Panc1 (cell line): ENCODE results near the gene RWDD1. TPM values are rescaled to one million over a fixed set of nuclear protein-coding genes. Genes with fewer than 3 reads are reported as not detected.

Source experiments
- ATAC-seq: fragments of 200-7000 bp; cut with Tn5 transposase; 2 replicates; pipeline ENCODE4 v1.9.1; 2020; ENCODE audit warnings: mild to moderate bottlenecking, moderate library complexity
- BruUV-seq: library from RNA; stranded (reverse); fragments of 400-500 nt; replicated peaks from 2 replicates; lab custom pipeline; 2021; lab: Mats Ljungman, UMichigan
- CTCF ChIA-PET: fragments of 300-600 bp; sonication (Branson Sonifier 250); formaldehyde crosslinking; loops from one replicate; lab custom pipeline; 2022; ENCODE audit warnings: antibody characterized with exemption; lab: Charles Lee
- POLR2A ChIA-PET: fragments of 300-600 bp; sonication (Branson Sonifier 250); formaldehyde crosslinking; loops from one replicate; lab custom pipeline; 2022; ENCODE audit warnings: antibody characterized with exemption; lab: Charles Lee
- DNase-seq: peaks from one replicate; pipeline ENCODE4 v3.0.0-alpha.2; 2010; ENCODE audit warnings: low read depth, low spot score
- H3K27ac ChIP-seq: 2 replicates; pipeline ENCODE4 v1.5.1; 2011; ENCODE audit warnings: mild to moderate bottlenecking, low read length, inconsistent platforms
- H3K27me3 ChIP-seq: fragments of 200-500 bp; sonication (Bioruptor generic); 2 replicates; pipeline ENCODE4 v1.6.0; 2014; ENCODE audit warnings: low read length, inconsistent platforms; ENCODE audit not compliant: control insufficient read depth, insufficient read depth
- H3K36me3 ChIP-seq: fragments of 200-500 bp; sonication (Bioruptor generic); 2 replicates; pipeline ENCODE4 v1.5.1; 2014; ENCODE audit warnings: inconsistent platforms, mild to moderate bottlenecking, low read length, moderate library complexity; ENCODE audit not compliant: control insufficient read depth, insufficient read depth
- H3K4me1 ChIP-seq: 2 replicates; pipeline ENCODE4 v1.5.1; 2011; ENCODE audit warnings: inconsistent platforms, mild to moderate bottlenecking, low read length, moderate library complexity; ENCODE audit not compliant: control insufficient read depth, insufficient read depth
- H3K4me3 ChIP-seq, 2 experiments: 2 replicates each; pipeline ENCODE4 v1.5.1; 2011 to 2012; ENCODE audit warnings: low read depth in 2 of 2, low read length in 2 of 2, mild to moderate bottlenecking in 2 of 2, inconsistent platforms in 1 of 2, moderate library complexity in 1 of 2
- H3K9me3 ChIP-seq: fragments of 200-500 bp; sonication (Bioruptor generic); 2 replicates; pipeline ENCODE4 v1.5.1; 2014; ENCODE audit warnings: low read depth, mild to moderate bottlenecking, inconsistent platforms, low read length, moderate library complexity; ENCODE audit not compliant: control insufficient read depth, insufficient read depth
- CTCF ChIP-seq: fragments of 450-650 bp; IDR thresholded peaks from 2 replicates; pipeline ENCODE4 v1.5.1; 2017; ENCODE audit warnings: mild to moderate bottlenecking
- POLR2AphosphoS5 ChIP-seq: IDR thresholded peaks from 2 replicates; pipeline ENCODE4 v1.6.1; 2012; ENCODE audit warnings: mild to moderate bottlenecking, low read depth, low read length, moderate library complexity
- REST ChIP-seq, 2 experiments: IDR thresholded peaks; 2 replicates each; pipeline ENCODE4 v1.6.1; 2011 to 2012; ENCODE audit warnings: low read depth in 2 of 2, control low read depth in 1 of 2, low read length in 1 of 2, mild to moderate bottlenecking in 1 of 2, moderate library complexity in 1 of 2; ENCODE audit not compliant: insufficient read depth in 1 of 2
- SIN3A ChIP-seq: IDR thresholded peaks from 2 replicates; pipeline ENCODE4 v1.6.1; 2012; ENCODE audit warnings: low read depth, mild to moderate bottlenecking, low read length, moderate library complexity, borderline replicate concordance; ENCODE audit not compliant: insufficient read depth
- TCF7L2 ChIP-seq: IDR thresholded peaks from 2 replicates; pipeline ENCODE4 v1.6.1; 2011; ENCODE audit warnings: mild to moderate bottlenecking, low read depth, low read length, inconsistent platforms
- in situ Hi-C: cut with HindIII; loops from 2 replicates; pipeline ENCODE4 v1.10.0; 2016; ENCODE audit warnings: low sequenced_read_pairs, low pct_unique_long_range_greater_than_20kb
- intact Hi-C: fragments of 100-400 bp; cut with micrococcal nuclease; formaldehyde crosslinking; loops from one replicate; pipeline ENCODE4 v1.10.0; 2022; ENCODE audit not compliant: unreplicated experiment
- total RNA-seq: library from RNA; stranded (reverse); gene quantifications from one replicate; pipeline ENCODE4 v1.2.1, GENCODE V29; 2021; ENCODE audit not compliant: unreplicated experiment

Gene RWDD1
- total RNA-seq, 1 experiment from 2014 or later = 68.0 TPM

GRCh38 chr6:116580198-116580597 is 8.9 kb downstream of the RWDD1 start:
- H3K27ac ChIP-seq = no peak overlapping the region
- intact Hi-C loops (no loop called here), in situ Hi-C loops (no loop called here)
- H3K4me3 ChIP-seq = no peak overlapping the region
- no peaks in the 10 kb centered on the region for H3K4me1 ChIP-seq
- no TSS peak for BruUV-seq
- ChIA-PET CTCF (interaction anchor here (0.5 to 1.0 kb wide), 2 partner anchors 130 to 136 kb away, joined by 3 to 4 read pairs; no protein-coding TSS in a partner anchor), POLR2A (no interaction called here)
- ATAC-seq (no peak), DNase-seq (no peak)
- no peaks in the 10 kb centered on the region for H3K9me3 ChIP-seq
- H3K27me3 ChIP-seq = no peaks in the 10 kb centered on the region
- H3K36me3 ChIP-seq = peaks cover 43% of the 10 kb centered on the region
- no peak for TF ChIP-seq REST (IDR thresholded peaks at IDR 0.05; ENCODE audit: insufficient read depth in 1 of 2, low read depth in 2 of 2, low read length in 1 of 2)
- no peak for TF ChIP-seq POLR2AphosphoS5
- no peak for TF ChIP-seq TCF7L2
- no peak for TF ChIP-seq CTCF
- no peak for TF ChIP-seq SIN3A

GRCh38 chr6:116586276-116586675 is 15.0 kb downstream of the RWDD1 start:
- in situ Hi-C loops (no loop called here), intact Hi-C loops (no loop called here)
- no peak for DNase-seq
- Histone ChIP-seq H3K9me3 (no peaks in the 10 kb centered on the region), H3K4me3 (no peak overlapping the region), H3K4me1 (no peaks in the 10 kb centered on the region), H3K27ac (no peak overlapping the region), H3K27me3 (no peaks in the 10 kb centered on the region), H3K36me3 (peaks cover 50% of the 10 kb centered on the region)
- TF ChIP-seq REST (IDR thresholded peaks at IDR 0.05; ENCODE audit: insufficient read depth in 1 of 2, low read depth in 2 of 2, low read length in 1 of 2) (no peak), POLR2AphosphoS5 (no peak), CTCF (no peak), SIN3A (no peak), TCF7L2 (no peak)
- no peak for ATAC-seq
- BruUV-seq = no TSS peak
- POLR2A ChIA-PET = no interaction called here
- CTCF ChIA-PET = no interaction called here
